Neural cell (in vitro differentiated cells): Measurements from ENCODE around the gene MS4A18. TPM values are rescaled to one million over a fixed set of nuclear protein-coding genes. Genes with fewer than 3 reads are reported as not detected.

Source experiments
- H2AFZ ChIP-seq: fragments of 200-600, 300-800 bp; sonication (generic), shearing (Covaris generic); 2 replicates; pipeline ENCODE4 v1.6.0; 2014; ENCODE audit warnings: low read depth, mild to moderate bottlenecking, antibody characterized with exemption, low read length, moderate library complexity
- H3F3A ChIP-seq: fragments of 200-600 bp; shearing (Covaris generic); 2 replicates; pipeline ENCODE4 v1.6.1; 2016; ENCODE audit warnings: mild to moderate bottlenecking, moderate library complexity, mixed read lengths, antibody characterized with exemption, low read length; ENCODE audit not compliant: insufficient read depth, poor library complexity, severe bottlenecking
- H3K27ac ChIP-seq: fragments of 200-600, 300-800 bp; sonication (generic), shearing (Covaris generic); 2 replicates; pipeline ENCODE4 v1.5.1; 2014; ENCODE audit warnings: mild to moderate bottlenecking, low read length, moderate library complexity
- H3K27me3 ChIP-seq: fragments of 300-800, 200-600 bp; sonication (generic), shearing (Covaris generic); 2 replicates; pipeline ENCODE4 v1.6.0; 2014; ENCODE audit warnings: mild to moderate bottlenecking, low read depth, low read length, moderate library complexity; ENCODE audit not compliant: insufficient read depth
- H3K36me3 ChIP-seq: fragments of 300-800, 200-600 bp; sonication (generic), shearing (Covaris generic); 2 replicates; pipeline ENCODE4 v1.5.1; 2014; ENCODE audit warnings: mild to moderate bottlenecking, antibody characterized with exemption, low read length, moderate library complexity; ENCODE audit not compliant: insufficient read depth
- H3K4me2 ChIP-seq: fragments of 300-800, 200-600 bp; sonication (generic), shearing (Covaris generic); 2 replicates; pipeline ENCODE4 v1.6.0; 2014; ENCODE audit warnings: mild to moderate bottlenecking, low read length
- H3K4me3 ChIP-seq: fragments of 300-800, 200-600 bp; sonication (generic), shearing (Covaris generic); 2 replicates; pipeline ENCODE4 v1.5.1; 2014; ENCODE audit warnings: mild to moderate bottlenecking, low read length, moderate library complexity
- H3K79me2 ChIP-seq: fragments of 200-600 bp; shearing (Covaris generic); replicated peaks from 2 replicates; pipeline ENCODE4 v1.6.0; 2014; ENCODE audit warnings: mild to moderate bottlenecking, low read length, moderate library complexity; ENCODE audit not compliant: insufficient read depth
- H3K9ac ChIP-seq: fragments of 300-800, 200-600 bp; sonication (generic), shearing (Covaris generic); 2 replicates; pipeline ENCODE4 v1.6.1; 2016; ENCODE audit warnings: mild to moderate bottlenecking, low read length, mixed read lengths
- H3K9me2 ChIP-seq: fragments of 200-600 bp; shearing (Covaris generic); 2 replicates; pipeline ENCODE4 v1.6.1; 2016; ENCODE audit warnings: mild to moderate bottlenecking, low read length, mixed read lengths; ENCODE audit not compliant: insufficient read depth
- H3K9me3 ChIP-seq: fragments of 200-600, 300-800 bp; sonication (generic), shearing (Covaris generic); 2 replicates; pipeline ENCODE4 v1.6.1; 2016; ENCODE audit warnings: mild to moderate bottlenecking, mixed run types, low read length, moderate library complexity, mixed read lengths
- H4K20me1 ChIP-seq: fragments of 200-600 bp; shearing (Covaris generic); 2 replicates; pipeline ENCODE4 v1.6.1; 2016; ENCODE audit warnings: mild to moderate bottlenecking, mixed run types; ENCODE audit not compliant: insufficient read depth
- CTCF ChIP-seq: fragments of 450-650 bp; IDR thresholded peaks from 2 replicates; pipeline ENCODE4 v1.5.1; 2014; ENCODE audit warnings: antibody characterized with exemption, mild to moderate bottlenecking, moderate library complexity; ENCODE audit not compliant: poor library complexity, severe bottlenecking
- EP300 ChIP-seq: fragments of 450-650 bp; conservative IDR thresholded peaks from 2 replicates; pipeline ENCODE4 v1.6.1; 2014; ENCODE audit warnings: antibody characterized with exemption, mild to moderate bottlenecking, moderate library complexity; ENCODE audit not compliant: poor library complexity, severe bottlenecking
- EZH2 ChIP-seq: fragments of 200-600, 300-800 bp; shearing (Covaris generic), sonication (generic); IDR thresholded peaks from 2 replicates; pipeline ENCODE4 v1.6.1; 2014; ENCODE audit warnings: antibody characterized with exemption, low read length, borderline replicate concordance, mild to moderate bottlenecking; ENCODE audit not compliant: insufficient read depth, poor library complexity, severe bottlenecking
- MXI1 ChIP-seq: fragments of 450-650 bp; conservative IDR thresholded peaks from 2 replicates; pipeline ENCODE4 v1.6.1; 2014; ENCODE audit warnings: antibody characterized with exemption, mild to moderate bottlenecking; ENCODE audit not compliant: poor library complexity, severe bottlenecking
- POLR2AphosphoS5 ChIP-seq: IDR thresholded peaks from 2 replicates; pipeline ENCODE4 v1.6.1; 2012
- RAD21 ChIP-seq: fragments of 450-650 bp; conservative IDR thresholded peaks from 2 replicates; pipeline ENCODE4 v1.6.1; 2014; ENCODE audit warnings: antibody characterized with exemption, mild to moderate bottlenecking, moderate library complexity
- SMC3 ChIP-seq: fragments of 450-650 bp; conservative IDR thresholded peaks from 2 replicates; pipeline ENCODE4 v1.6.1; 2014; ENCODE audit warnings: antibody characterized with exemption, mild to moderate bottlenecking, moderate library complexity; ENCODE audit not compliant: poor library complexity
- TAF1 ChIP-seq: IDR thresholded peaks from 2 replicates; pipeline ENCODE4 v1.6.1; 2012; ENCODE audit warnings: low read depth
- polyA plus RNA-seq: library from polyadenylated mRNA; depleted of rRNA; stranded (reverse); fragments of >200 nt; gene quantifications from 2 replicates; pipeline ENCODE4 v1.2.3, GENCODE V29; 2014
- TF ChIP-seq, protein P1 (sequence below): IDR thresholded peaks from 2 replicates; pipeline ENCODE4 v1.6.1; 2012; ENCODE audit warnings: borderline replicate concordance

The MS4A18 gene
- polyA plus RNA-seq, 1 donor from 2014 or later: not detected

- Histone ChIP-seq H3K4me2 (no peak overlapping the region), H3K4me3 (no peak overlapping the region), H3K9me3 (no peaks in the 10 kb centered on the region), H3K9ac (no peak overlapping the region), H2AFZ (no peak overlapping the region), H3K27ac (no peak overlapping the region), H3F3A (no peaks in the 10 kb centered on the region), H3K9me2 (no peaks in the 10 kb centered on the region), H4K20me1 (no peaks in the 10 kb centered on the region), H3K79me2 (no peaks in the 10 kb centered on the region), H3K27me3 (no peaks in the 10 kb centered on the region), H3K36me3 (no peaks in the 10 kb centered on the region)
- TF ChIP-seq RAD21 (no peak), CTCF (no peak), EZH2 (no peak), MXI1 (no peak), TAF1 (no peak)
These were observed 30.4 kb downstream of the MS4A18 start for GRCh38 chr11:60754887-60755286.

GRCh38 chr11:60756307-60757032 lies 31.9 kb downstream of the MS4A18 start, which contains the start of gene MS4A15:
TSS of gene MS4A15 (plus strand) at chr11:60756867. CDS start at chr11:60763734, 6,867 bp downstream.
- no peaks in the 10 kb centered on the region for H3F3A ChIP-seq
- no peak within 1 kb of the TSS for H3K4me2 ChIP-seq
- H3K9ac ChIP-seq: no peak within 1 kb of the TSS
- H3K9me3 ChIP-seq: no peaks in the 10 kb centered on the region
- H3K27me3 ChIP-seq: no peaks in the 10 kb centered on the region
- TF ChIP-seq SMC3: no peak
- no peak for TF ChIP-seq EZH2
- no peak for TF ChIP-seq TAF1
- TF ChIP-seq MXI1: no peak
- TF ChIP-seq RAD21: no peak
- no peak for TF ChIP-seq POLR2AphosphoS5
- TF ChIP-seq, protein P1, sequence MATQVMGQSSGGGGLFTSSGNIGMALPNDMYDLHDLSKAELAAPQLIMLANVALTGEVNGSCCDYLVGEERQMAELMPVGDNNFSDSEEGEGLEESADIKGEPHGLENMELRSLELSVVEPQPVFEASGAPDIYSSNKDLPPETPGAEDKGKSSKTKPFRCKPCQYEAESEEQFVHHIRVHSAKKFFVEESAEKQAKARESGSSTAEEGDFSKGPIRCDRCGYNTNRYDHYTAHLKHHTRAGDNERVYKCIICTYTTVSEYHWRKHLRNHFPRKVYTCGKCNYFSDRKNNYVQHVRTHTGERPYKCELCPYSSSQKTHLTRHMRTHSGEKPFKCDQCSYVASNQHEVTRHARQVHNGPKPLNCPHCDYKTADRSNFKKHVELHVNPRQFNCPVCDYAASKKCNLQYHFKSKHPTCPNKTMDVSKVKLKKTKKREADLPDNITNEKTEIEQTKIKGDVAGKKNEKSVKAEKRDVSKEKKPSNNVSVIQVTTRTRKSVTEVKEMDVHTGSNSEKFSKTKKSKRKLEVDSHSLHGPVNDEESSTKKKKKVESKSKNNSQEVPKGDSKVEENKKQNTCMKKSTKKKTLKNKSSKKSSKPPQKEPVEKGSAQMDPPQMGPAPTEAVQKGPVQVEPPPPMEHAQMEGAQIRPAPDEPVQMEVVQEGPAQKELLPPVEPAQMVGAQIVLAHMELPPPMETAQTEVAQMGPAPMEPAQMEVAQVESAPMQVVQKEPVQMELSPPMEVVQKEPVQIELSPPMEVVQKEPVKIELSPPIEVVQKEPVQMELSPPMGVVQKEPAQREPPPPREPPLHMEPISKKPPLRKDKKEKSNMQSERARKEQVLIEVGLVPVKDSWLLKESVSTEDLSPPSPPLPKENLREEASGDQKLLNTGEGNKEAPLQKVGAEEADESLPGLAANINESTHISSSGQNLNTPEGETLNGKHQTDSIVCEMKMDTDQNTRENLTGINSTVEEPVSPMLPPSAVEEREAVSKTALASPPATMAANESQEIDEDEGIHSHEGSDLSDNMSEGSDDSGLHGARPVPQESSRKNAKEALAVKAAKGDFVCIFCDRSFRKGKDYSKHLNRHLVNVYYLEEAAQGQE: no peak
- no peak for TF ChIP-seq EP300
- no peak for TF ChIP-seq CTCF
- no peak within 1 kb of the TSS for H3K4me3 ChIP-seq
- no peaks in the 10 kb centered on the region for H3K9me2 ChIP-seq
- H2AFZ ChIP-seq: no peak within 1 kb of the TSS
- H3K79me2 ChIP-seq: no peaks in the 10 kb centered on the region
- H3K27ac ChIP-seq: no peak within 1 kb of the TSS
- no peaks in the 10 kb centered on the region for H4K20me1 ChIP-seq
- no peaks in the 10 kb centered on the region for H3K36me3 ChIP-seq
